ENCODE data around the gene WIZ.

The WIZ gene

DNA sequence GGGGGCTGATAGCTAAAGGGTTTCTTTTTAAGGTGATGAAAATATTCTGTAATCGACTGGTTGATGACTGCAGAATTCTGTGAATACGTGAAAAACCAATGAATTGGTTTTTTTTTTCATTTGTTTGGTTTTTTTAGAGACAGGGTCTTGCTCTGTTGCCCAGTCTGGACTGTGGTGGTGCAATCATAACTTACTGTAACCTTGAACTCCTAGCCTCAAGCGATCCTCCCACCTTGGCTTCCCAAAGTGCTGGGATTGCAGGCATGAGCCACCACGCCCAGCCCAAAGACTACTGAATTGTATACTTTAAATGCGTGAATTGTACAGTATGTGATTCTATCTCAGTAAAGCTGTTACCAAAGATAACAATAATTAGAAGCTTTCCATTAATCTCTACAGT lies 55.3 kb downstream of the WIZ start:
- no peak overlapping the region for H3K4me3 ChIP-seq (replicated peaks; ENCODE audit: low read depth, low read length)
- no peak for DNase-seq (ENCODE audit: extremely low read depth, low read depth)
- no peak for TF ChIP-seq CTCF (IDR thresholded peaks at IDR 0.05; ENCODE audit: low read depth, low read length, missing control alignments)

DNA sequence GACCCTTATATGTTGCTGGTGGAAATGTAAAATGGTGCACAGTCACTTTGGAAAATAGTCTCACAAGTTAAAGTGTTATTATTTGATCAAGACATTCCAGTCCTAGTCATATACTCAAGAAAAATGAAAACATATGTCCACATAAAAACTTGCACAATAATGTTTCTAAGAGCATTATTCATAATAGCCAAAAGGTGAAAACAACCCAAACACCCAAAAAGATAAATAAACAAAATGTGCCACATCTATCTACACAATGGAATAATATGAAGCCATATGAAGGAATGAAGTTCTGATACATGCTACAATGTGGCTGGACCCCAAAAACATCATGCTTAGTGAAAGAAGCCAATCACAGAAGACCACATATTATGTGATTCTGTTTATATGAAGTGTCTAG lies 55.8 kb downstream of the WIZ start:
- no peak for TF ChIP-seq CTCF (IDR thresholded peaks at IDR 0.05; ENCODE audit: low read depth, low read length, missing control alignments)
- H3K4me3 ChIP-seq (replicated peaks; ENCODE audit: low read depth, low read length): no peak overlapping the region
- no peak for DNase-seq (ENCODE audit: extremely low read depth, low read depth)

DNA sequence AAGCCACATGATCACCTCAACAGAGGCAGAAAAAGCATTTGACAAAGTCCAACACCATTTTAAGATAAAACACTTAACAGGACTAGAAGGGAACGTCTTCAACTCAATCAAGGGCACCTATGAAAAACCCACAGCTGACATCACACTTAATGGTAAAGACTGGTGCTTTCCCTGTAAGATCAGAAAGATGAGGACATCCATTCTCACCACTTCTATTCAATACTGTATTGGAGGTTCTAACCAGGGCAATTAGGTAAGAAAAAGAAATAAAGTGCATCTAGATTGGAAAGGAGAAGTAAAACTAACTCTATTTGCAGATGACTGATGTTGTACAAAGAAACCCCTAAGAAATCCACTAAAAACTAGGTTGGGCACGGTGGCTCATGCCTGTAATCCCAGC lies 58.9 kb downstream of the WIZ start:
- no peak overlapping the region for H3K4me3 ChIP-seq (replicated peaks; ENCODE audit: low read depth, low read length)
- TF ChIP-seq CTCF (IDR thresholded peaks at IDR 0.05; ENCODE audit: low read depth, low read length, missing control alignments): no peak
- DNase-seq (ENCODE audit: extremely low read depth, low read depth): no peak

DNA sequence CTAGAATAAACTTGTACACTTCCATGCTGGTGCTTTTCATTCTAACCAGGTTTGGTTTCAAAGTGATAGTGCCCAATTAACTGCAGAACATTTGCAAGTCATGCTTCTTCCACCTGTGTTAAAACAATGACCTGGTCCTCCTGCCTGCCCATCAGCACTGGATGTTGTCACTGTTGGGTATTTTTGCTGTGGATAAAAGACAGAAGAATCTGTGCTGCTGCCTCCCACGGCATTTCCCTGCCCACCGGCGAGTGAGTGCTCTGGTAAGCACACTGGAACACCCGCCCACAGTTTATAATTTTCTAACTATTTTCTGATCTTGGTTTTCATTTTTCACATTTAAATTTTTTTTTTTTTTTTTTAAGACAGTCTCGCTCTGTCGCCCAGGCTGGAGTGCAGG lies 67.9 kb downstream of the WIZ start:
- no peak overlapping the region for H3K4me3 ChIP-seq (replicated peaks; ENCODE audit: low read depth, low read length)
- DNase-seq (ENCODE audit: extremely low read depth, low read depth): no peak
- TF ChIP-seq CTCF (IDR thresholded peaks at IDR 0.05; ENCODE audit: low read depth, low read length, missing control alignments): no peak

- no peak for DNase-seq (ENCODE audit: extremely low read depth, low read depth)
- no peak for TF ChIP-seq CTCF (IDR thresholded peaks at IDR 0.05; ENCODE audit: low read depth, low read length, missing control alignments)
- H3K4me3 ChIP-seq (replicated peaks; ENCODE audit: low read depth, low read length): no peak overlapping the region
These were observed 68.3 kb downstream of the WIZ start for GRCh38 chr19:15381429-15381828.

DNA sequence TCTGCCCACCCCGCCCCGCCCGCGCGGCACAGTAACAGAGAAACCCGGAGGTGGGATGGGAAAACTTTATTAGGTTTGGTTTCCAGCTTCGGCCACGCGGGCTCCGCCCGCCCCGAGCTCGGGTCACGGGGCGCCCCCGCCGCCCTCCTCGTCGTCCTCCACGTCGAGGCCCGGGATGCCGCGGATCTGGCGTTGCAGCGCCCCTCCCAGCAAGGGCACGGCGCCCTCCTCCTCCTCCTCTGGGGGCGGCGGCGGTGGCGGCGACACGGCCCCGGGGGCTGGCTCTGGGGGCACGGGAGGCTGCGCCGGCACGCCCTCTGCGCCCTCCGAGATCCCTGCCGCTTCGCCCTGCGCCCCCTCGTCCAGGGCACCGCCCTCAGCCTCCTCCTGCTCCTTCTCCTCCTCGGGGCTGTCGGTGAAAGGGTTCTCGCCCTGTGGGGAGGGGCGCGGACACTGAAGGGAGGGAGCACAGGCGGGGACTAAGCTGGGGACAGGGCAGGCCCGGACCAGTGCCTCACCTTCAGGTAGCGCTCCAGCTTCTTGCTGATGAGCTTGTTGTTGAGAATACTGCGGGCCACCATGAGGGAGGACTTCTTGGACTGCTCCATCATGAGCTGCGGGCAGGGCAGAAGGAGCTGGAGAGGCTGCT lies 69.6 kb downstream of the WIZ start:
- peak overlapping the region; percentile 92 for H3K4me3 ChIP-seq (replicated peaks; ENCODE audit: low read depth, low read length)
- TF ChIP-seq CTCF (IDR thresholded peaks at IDR 0.05; ENCODE audit: low read depth, low read length, missing control alignments): no peak
- DNase-seq (ENCODE audit: extremely low read depth, low read depth): no peak
